Liver (tissue), 9 donors: ENCODE measurements around the gene RAI1. TPM values are rescaled to one million over a fixed set of nuclear protein-coding genes. Genes with fewer than 3 reads are reported as not detected.

Experiments
- DNase-seq: peaks from one replicate; pipeline ENCODE4 v3.0.0-alpha.2; 2017; ENCODE audit warnings: low spot score
- H3K27ac ChIP-seq, 2 donors: one replicate each; pipeline ENCODE4 v1.7.0; 2013; ENCODE audit warnings: inconsistent platforms in 2 of 2, low read length in 2 of 2, control low read depth in 1 of 2, low read depth in 1 of 2, mild to moderate bottlenecking in 1 of 2
- H3K27me3 ChIP-seq, 4 donors: one replicate each; pipeline versions ENCODE4 v1.6.1 to v1.7.0; 2013; ENCODE audit warnings: low read length in 3 of 4, inconsistent platforms in 1 of 4, mild to moderate bottlenecking in 1 of 4, moderate library complexity in 1 of 4; ENCODE audit not compliant: control insufficient read depth in 4 of 4, insufficient read depth in 4 of 4
- H3K36me3 ChIP-seq, 4 donors: one replicate each; pipeline versions ENCODE4 v1.6.1 to v1.7.0; 2013; ENCODE audit warnings: low read length in 3 of 4, mild to moderate bottlenecking in 3 of 4, low read depth in 1 of 4, moderate library complexity in 1 of 4; ENCODE audit not compliant: control insufficient read depth in 4 of 4, insufficient read depth in 3 of 4
- H3K4me1 ChIP-seq, 4 donors: one replicate each; pipeline versions ENCODE4 v1.6.1 to v1.7.0; 2013; ENCODE audit warnings: low read length in 3 of 4, mild to moderate bottlenecking in 3 of 4, moderate library complexity in 1 of 4; ENCODE audit not compliant: control insufficient read depth in 4 of 4, insufficient read depth in 4 of 4
- H3K4me3 ChIP-seq, 3 donors: one replicate each; pipeline versions ENCODE4 v1.6.1 to v1.7.0; 2013; ENCODE audit warnings: low read length in 3 of 3, control low read depth in 1 of 3, low read depth in 1 of 3, mild to moderate bottlenecking in 1 of 3
- H3K9ac ChIP-seq, 2 donors: one replicate each; pipeline ENCODE4 v1.7.0; 2013; ENCODE audit warnings: low read length in 2 of 2, mild to moderate bottlenecking in 2 of 2, moderate library complexity in 2 of 2, control low read depth in 1 of 2, low read depth in 1 of 2
- H3K9me3 ChIP-seq, 4 donors: one replicate each; pipeline versions ENCODE4 v1.6.1 to v1.7.0; 2013; ENCODE audit warnings: low read length in 3 of 4; ENCODE audit not compliant: control insufficient read depth in 4 of 4
- EGR1 ChIP-seq, 2 donors: IDR thresholded peaks; 2 replicates each; pipeline ENCODE4 v1.6.1; 2016 to 2018; ENCODE audit warnings: antibody characterized with exemption in 2 of 2, low read depth in 2 of 2
- FOXA1 ChIP-seq: IDR thresholded peaks from 2 replicates; pipeline ENCODE4 v1.6.1; 2016; ENCODE audit warnings: antibody characterized with exemption
- FOXA2 ChIP-seq: IDR thresholded peaks from 2 replicates; pipeline ENCODE4 v1.6.1; 2016; ENCODE audit warnings: antibody characterized with exemption
- GABPA ChIP-seq, 2 donors: IDR thresholded peaks in 1 of 2; conservative IDR thresholded peaks in 1 of 2; 2 replicates each; pipeline ENCODE4 v1.6.1; 2016; ENCODE audit warnings: antibody characterized with exemption in 2 of 2, mild to moderate bottlenecking in 1 of 2, moderate library complexity in 1 of 2
- HNF4A ChIP-seq, 2 donors: conservative IDR thresholded peaks; 2 replicates each; pipeline ENCODE4 v1.6.1; 2016; ENCODE audit warnings: antibody characterized with exemption in 2 of 2, mild to moderate bottlenecking in 2 of 2
- HNF4G ChIP-seq: IDR thresholded peaks from 2 replicates; pipeline ENCODE4 v1.6.1; 2016; ENCODE audit warnings: antibody characterized with exemption
- JUND ChIP-seq, 2 donors: IDR thresholded peaks; 2 replicates each; pipeline ENCODE4 v1.6.1; 2016; ENCODE audit warnings: antibody characterized with exemption in 2 of 2
- NR2F2 ChIP-seq: IDR thresholded peaks from 2 replicates; pipeline ENCODE4 v1.6.1; 2016; ENCODE audit warnings: antibody characterized with exemption
- RAD21 ChIP-seq, 2 donors: IDR thresholded peaks; 2 replicates each; pipeline ENCODE4 v1.6.1; 2016; ENCODE audit warnings: antibody characterized with exemption in 2 of 2, mild to moderate bottlenecking in 2 of 2
- SP1 ChIP-seq: IDR thresholded peaks from 2 replicates; pipeline ENCODE4 v1.6.1; 2018; ENCODE audit warnings: antibody characterized with exemption, mild to moderate bottlenecking
- WGBS: extraction: QIAGEN DNeasy Blood & Tissue Kit; methylation state at CpG from one replicate; pipeline ENCODE4 v1.1.7; 2013; 5-methylcytosine and 5-hydroxymethylcytosine counted together
- polyA plus RNA-seq, 2 donors: library from polyadenylated mRNA; stranded (reverse) in 1 of 2; unstranded in 1 of 2; fragments of 200-250 nt in 1 of 2; fragments of >200 nt in 1 of 2; fragmentation: Nextera tagmentation in 1 of 2; extraction: Ambion mirVana in 1 of 2; gene quantifications; one replicate each; pipeline versions ENCODE4 v1.2.1 to v1.2.3, GENCODE V29; 2013 to 2015
- total RNA-seq, 2 donors: library from RNA; depleted of rRNA; stranded (reverse); fragments of >200 nt; gene quantifications; one replicate each; pipeline ENCODE4 v1.2.3, GENCODE V29; 2014
- TF ChIP-seq, protein P1 (sequence below): IDR thresholded peaks from 2 replicates; pipeline ENCODE4 v1.6.1; 2016; ENCODE audit warnings: antibody characterized with exemption
- TF ChIP-seq, protein P2 (sequence below): fragments of 150-350 bp; IDR thresholded peaks from 2 replicates; pipeline ENCODE4 v1.5.1; 2017; ENCODE audit warnings: improper control_type of control experiment, low read depth, low read length; ENCODE audit not compliant: missing input control
- donor health status: healthy.
- donor health status: healthy.
- donor health status: healthy.
- donor health status: healthy.
- donor health status: healthy.

Gene RAI1
- total and polyA plus RNA-seq, 4 donors: 0.57 to 7.6 (median 5.3) TPM

DNA sequence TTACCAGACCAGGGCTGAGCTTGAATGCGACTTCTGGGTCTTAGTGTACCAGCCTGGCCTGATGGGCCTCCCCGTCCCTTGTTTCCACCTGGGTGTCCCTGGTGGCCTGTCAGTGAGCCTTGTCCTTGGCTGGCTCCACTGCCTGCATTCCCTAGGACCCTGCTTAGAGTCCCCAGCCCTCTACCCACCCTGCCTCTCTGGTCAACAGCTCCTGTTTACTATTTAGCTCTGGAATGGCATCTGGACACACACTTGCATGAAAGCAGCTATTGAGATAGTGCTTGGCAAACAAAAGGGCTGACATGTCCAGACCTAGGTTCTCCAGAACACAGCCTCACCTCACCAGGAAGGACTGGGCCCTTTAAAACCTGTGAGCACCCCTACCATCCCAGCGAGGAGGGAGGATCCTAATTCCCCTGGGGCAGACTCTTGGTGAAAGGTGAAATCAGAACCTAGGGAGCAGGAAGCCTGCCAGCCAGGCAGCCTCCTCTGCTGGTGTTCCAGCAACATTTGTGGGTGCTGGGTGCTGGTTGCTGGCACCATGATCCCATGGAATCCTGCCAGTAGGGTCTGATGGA is 38.8 kb downstream of the RAI1 start:
- DNase-seq: no peak
- Histone ChIP-seq H3K27me3 (no peaks in the 10 kb centered on the region), H3K27ac (no peak overlapping the region), H3K4me1 (peaks cover 7 to 22% (median 13%) of the 10 kb centered on the region in 4 donors), H3K4me3 (no peak overlapping the region), H3K9me3 (no peaks in the 10 kb centered on the region), H3K36me3 (no peaks in the 10 kb centered on the region), H3K9ac (no peak overlapping the region)
- WGBS: 90% methylated on average over 3 of the region's 3 CpGs
- TF ChIP-seq JUND (IDR thresholded peaks at IDR 0.05) (no peak), SP1 (no peak), GABPA (IDR thresholded peaks at IDR 0.05 in 1 of 2, conservative IDR thresholded peaks at IDR 0.05 in 1 of 2) (no peak), FOXA2 (no peak)

DNA sequence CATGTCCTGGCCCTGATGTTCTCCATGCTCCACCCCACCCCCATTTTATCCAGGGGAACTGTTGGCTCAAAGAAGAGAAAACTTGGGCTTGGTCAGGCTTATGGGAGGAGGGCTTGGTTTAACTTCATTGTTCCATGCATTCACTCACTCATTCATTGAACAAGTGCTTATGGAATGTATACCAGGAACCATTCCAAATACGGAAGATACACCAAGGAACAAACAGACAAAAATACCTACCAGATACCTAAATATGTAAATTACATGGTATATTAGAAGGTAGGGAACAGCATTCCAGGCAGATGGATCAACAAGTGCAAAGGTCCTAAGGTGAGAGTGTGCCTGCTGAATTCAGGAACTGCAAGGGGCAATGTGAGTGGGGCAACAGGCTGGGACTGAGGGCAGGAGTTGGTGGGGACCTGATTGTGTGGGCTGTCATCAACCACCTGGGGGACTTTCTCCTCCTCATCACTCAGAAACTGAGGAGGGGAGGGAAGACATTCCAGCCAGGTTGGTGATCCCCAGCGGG is 39.9 kb downstream of the RAI1 start:
- H3K4me3 ChIP-seq: no peak overlapping the region
- no peak for DNase-seq
- TF ChIP-seq FOXA2 (no peak), JUND (IDR thresholded peaks at IDR 0.05) (no peak), RAD21 (IDR thresholded peaks at IDR 0.05) (no peak), FOXA1 (no peak), GABPA (IDR thresholded peaks at IDR 0.05 in 1 of 2, conservative IDR thresholded peaks at IDR 0.05 in 1 of 2) (no peak), EGR1 (IDR thresholded peaks at IDR 0.05; ENCODE audit: low read depth in 2 of 2) (no peak), HNF4A (conservative IDR thresholded peaks at IDR 0.05) (no peak), NR2F2 (no peak)
- TF ChIP-seq, protein P1, sequence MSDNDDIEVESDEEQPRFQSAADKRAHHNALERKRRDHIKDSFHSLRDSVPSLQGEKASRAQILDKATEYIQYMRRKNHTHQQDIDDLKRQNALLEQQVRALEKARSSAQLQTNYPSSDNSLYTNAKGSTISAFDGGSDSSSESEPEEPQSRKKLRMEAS: no peak
- TF ChIP-seq, protein P2, sequence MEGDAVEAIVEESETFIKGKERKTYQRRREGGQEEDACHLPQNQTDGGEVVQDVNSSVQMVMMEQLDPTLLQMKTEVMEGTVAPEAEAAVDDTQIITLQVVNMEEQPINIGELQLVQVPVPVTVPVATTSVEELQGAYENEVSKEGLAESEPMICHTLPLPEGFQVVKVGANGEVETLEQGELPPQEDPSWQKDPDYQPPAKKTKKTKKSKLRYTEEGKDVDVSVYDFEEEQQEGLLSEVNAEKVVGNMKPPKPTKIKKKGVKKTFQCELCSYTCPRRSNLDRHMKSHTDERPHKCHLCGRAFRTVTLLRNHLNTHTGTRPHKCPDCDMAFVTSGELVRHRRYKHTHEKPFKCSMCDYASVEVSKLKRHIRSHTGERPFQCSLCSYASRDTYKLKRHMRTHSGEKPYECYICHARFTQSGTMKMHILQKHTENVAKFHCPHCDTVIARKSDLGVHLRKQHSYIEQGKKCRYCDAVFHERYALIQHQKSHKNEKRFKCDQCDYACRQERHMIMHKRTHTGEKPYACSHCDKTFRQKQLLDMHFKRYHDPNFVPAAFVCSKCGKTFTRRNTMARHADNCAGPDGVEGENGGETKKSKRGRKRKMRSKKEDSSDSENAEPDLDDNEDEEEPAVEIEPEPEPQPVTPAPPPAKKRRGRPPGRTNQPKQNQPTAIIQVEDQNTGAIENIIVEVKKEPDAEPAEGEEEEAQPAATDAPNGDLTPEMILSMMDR: no peak
- no peaks in the 10 kb centered on the region for H3K9me3 ChIP-seq
- WGBS: 93% methylated on average over 2 of the region's 2 CpGs
- H3K9ac ChIP-seq: no peak overlapping the region
- H3K4me1 ChIP-seq: peaks cover 7 to 21% (median 13%) of the 10 kb centered on the region in 4 donors
- no peak overlapping the region for H3K27ac ChIP-seq
- no peaks in the 10 kb centered on the region for H3K27me3 ChIP-seq
- no peaks in the 10 kb centered on the region for H3K36me3 ChIP-seq

DNA sequence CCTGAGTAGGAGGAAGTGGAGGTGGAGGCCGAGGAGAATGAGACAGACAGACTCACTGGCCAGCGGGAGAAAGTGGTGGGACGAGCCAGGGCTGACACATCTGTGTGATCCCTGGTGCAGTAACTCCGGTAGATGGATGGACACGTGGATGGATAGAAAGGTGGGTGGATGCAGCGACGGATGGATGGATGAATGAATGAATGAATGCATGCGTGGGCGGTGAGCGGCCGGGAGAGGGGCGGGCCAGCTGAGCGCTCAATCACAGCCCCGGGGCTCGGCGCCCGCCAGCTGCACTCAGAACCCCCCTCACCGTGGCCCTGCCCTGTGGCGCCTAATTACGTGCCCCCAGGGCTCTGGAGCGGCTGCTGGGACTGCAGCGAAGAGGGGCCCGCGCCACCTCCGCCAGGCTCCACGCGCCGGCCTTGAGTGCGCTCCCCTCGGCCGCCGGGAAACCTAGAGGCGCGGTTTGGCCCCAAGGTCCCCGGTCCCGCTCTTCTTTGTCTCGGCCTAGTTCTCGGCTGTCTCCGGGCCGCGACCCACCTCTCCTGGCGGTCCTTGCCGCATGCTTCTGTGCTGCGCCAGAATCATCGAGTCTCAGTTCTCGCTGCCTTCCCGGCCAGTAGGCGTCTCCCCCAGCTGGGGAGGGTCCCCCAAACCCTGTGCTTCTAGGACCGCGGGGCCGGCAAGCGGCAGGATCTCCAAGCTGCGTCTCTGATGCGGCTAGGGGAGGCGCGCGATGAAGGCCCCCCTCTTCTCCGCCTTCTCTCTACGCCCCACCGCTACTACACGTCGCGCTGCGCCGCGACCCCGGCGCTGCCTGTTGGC is 41.0 kb downstream of the RAI1 start:
- TF ChIP-seq GABPA (IDR thresholded peaks at IDR 0.05 in 1 of 2, conservative IDR thresholded peaks at IDR 0.05 in 1 of 2) (no peak), HNF4G (no peak), EGR1 (IDR thresholded peaks at IDR 0.05; ENCODE audit: low read depth in 2 of 2) (no peak), JUND (IDR thresholded peaks at IDR 0.05) (no peak), FOXA1 (no peak)
- TF ChIP-seq, protein P2: no peak
- Histone ChIP-seq H3K4me3 (no peak overlapping the region), H3K27ac (no peak overlapping the region), H3K36me3 (no peaks in the 10 kb centered on the region), H3K9ac (no peak overlapping the region), H3K9me3 (no peaks in the 10 kb centered on the region), H3K27me3 (no peaks in the 10 kb centered on the region), H3K4me1 (peaks cover 0 to 10% (median 5%) of the 10 kb centered on the region in 4 donors)
- DNase-seq: no peak
- WGBS: 84% methylated on average over 68 of the region's 68 CpGs
